ENCODE results near the gene SLC30A3.
A peak's percentile ranks its signal among the peaks of the same experiment; 100 is the strongest.
"Not testable (repeated sequence)": the region's sequence is repeated elsewhere in the genome, so short reads cannot be mapped to it uniquely, and the experiment has no call there.

SLC30A3 gene

DNA sequence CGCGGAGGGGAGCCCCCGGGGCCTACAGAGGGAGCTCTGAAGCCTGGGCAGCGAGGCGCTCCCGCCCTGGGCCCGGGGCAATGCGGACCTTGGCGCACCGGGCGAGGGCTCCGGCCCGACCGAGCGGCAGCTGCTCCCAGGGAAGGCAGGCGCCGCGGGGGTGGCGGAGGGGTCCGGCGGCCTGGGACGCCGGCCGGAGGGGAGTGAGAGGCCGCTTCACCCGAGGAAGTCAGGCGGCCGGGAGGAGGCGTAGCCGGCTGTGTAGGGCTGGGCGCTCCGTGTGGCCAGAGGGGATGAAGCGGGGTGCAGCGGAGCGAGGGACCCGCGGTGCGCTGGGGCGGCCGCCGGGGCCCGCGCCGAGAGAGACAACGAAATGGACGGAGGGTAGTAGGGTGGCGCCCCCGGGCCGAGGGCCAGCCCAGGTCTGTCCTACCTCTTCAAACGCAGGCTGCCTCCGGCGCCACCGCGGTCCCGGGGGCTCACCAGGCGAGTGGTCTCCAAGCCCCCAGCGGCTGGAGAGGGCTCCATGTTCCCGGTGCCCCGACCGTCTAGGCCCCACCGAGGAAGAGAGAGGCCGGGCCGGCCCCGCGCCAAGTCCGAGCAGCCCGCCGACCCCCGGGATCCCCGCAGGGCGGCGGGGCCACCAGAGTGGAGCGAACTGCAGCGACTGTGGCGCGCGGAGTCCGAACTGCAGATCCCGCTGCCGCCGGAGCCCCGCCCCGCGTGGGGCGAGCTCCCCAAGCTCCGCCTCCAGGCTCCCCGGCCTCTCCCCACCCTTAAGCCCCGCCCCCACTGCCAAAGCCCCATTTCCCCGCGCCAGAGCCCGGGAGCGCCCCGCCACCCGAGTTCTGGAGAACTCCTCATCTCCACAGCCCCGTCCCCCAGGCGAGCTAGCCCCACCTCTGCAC, at the start of gene SLC30A3:
SLC30A3 (minus strand) TSS at position 669 of the 908 bp plus-strand sequence; CDS start at position 528, 141 bp downstream.
- DNase-seq = peak; percentile 87

- no peak for DNase-seq
These were observed 49.3 kb upstream of the SLC30A3 start for GRCh38 chr2:27312152-27312551.

- no peak for DNase-seq
These were observed 46.8 kb upstream of the SLC30A3 start for GRCh38 chr2:27309651-27310050.

DNA sequence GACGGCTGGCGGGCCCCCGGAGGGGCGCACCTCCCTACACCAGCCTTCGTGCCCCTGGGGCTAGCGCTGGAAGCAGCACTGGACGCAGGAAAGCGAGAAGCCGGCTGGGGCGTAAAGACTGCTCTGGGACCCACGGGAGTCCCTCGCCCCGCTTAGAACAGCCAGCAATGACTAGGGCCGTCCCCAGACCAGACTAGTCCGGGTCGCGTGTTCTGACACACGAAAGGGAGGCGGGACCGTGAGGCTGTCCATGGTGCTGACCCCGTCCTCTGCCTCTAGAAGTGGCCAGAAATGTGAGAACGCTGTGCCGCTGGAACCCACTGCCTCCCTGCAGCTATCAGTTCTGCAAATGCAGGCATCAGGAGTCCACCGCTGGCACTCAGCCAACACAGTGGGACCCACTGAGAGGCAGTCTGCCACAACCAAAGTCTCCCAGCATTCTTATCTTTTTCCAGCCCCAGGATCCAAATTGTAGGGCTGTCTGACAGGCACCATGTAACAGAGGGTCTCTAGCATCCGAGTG, 45.6 kb upstream of the SLC30A3 start, which contains the start of gene UCN:
UCN (minus strand) TSS at position 87 of the 523 bp plus-strand sequence. CDS start 550 bp downstream, outside the sequence.
- no peak for DNase-seq

GRCh38 chr2:27307545-27308358, 44.9 kb upstream of the SLC30A3 start:
- DNase-seq = no peak

DNA sequence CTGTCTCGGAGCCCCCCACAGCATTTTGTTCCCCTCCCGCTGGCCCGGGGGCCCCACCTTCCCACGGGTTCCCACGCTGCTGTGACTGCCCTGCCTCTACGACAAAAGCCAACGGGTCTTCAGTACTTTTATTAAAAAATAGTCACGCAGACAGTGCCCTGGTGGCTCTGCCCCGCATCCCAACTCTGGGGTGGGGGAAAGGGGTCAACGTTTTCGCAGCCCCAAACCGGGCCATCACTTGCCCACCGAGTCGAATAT, 44.4 kb upstream of the SLC30A3 start:
- no peak for DNase-seq

GRCh38 chr2:27306573-27307286, 43.9 kb upstream of the SLC30A3 start:
- peak; percentile 30 for DNase-seq

GRCh38 chr2:27306136-27306535, 43.3 kb upstream of the SLC30A3 start:
- no peak for DNase-seq

DNA sequence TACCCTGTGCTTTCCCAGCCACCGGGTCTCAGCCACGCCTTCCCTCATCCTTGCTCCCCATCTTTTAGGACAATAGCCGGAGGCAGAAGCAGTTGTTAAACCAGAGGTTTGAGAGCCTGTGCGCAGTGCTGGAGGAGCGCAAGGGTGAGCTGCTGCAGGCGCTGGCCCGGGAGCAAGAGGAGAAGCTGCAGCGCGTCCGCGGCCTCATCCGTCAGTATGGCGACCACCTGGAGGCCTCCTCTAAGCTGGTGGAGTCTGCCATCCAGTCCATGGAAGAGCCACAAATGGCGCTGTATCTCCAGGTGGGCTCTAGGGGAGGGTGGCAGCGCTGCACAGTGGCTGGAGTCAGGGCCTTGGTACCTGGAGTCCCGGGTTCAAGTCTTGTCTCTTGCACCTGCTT, 42.7 kb upstream of the SLC30A3 start:
- no peak for DNase-seq

- DNase-seq = no peak
These were observed 41.8 kb upstream of the SLC30A3 start for GRCh38 chr2:27304488-27305240.

DNA sequence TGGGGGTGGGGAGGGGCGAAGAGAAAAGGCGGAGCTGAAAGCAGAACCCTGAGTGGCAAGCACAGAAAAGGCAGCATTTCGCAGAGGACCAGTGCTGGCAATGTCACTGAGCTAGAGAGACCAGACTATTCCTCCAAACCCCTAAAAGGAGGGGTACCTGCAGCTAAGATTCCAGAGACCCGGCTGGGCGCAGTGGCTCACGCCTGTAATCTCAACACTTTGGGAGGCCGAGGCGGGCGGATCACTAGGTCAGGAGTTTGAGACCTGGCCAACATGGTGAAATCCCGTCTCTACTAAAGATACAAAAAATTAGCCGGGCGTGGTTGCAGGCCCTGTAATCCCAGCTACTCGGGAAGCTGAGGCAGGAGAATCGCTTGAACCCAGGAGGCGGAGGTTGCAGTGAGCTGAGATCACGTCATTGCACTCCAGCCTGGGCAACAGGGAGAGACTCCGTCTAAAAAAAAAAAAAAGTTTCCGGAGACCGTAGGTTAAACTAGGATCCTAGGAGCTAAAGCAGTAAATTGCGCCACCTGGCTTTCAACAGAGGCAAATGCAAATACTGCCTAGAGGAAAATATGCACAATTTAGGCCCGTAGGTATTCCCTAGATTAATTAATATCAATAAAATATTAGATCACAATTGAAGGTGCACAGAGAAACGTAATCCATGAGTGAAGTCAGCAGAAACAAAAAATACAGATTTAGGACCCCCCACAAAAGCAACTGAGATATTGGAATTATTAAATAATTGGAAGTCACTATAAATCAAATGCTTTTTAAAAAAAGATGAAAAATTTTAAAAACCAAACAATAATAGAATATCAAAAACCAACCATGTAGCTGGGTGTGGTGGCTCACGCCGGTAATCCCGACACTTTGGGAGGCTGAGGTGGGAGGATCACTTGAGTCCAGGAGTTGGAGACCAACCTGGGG, 40.5 kb upstream of the SLC30A3 start:
- peak; percentile 63 for DNase-seq

DNA sequence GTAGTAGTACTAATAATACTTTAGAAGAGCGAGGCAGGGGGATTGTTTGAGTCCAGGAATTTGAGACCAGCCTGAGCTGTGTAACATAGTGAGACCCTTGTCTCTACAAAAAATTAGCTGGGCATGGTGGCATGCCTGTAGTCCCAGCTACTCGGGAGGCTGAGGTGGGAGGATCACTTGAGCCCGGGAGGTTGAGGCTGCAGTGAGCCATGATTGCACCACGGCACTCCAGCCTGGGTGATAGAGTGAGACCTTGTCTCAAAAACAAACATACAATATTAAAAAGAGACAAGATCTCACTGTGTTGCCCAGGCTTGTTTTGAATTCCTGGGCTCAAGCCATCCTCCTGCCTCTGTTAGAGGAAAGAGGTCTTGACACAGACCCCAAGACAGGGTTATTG, 37.8 kb upstream of the SLC30A3 start:
- DNase-seq = not testable (repeated sequence)

DNA sequence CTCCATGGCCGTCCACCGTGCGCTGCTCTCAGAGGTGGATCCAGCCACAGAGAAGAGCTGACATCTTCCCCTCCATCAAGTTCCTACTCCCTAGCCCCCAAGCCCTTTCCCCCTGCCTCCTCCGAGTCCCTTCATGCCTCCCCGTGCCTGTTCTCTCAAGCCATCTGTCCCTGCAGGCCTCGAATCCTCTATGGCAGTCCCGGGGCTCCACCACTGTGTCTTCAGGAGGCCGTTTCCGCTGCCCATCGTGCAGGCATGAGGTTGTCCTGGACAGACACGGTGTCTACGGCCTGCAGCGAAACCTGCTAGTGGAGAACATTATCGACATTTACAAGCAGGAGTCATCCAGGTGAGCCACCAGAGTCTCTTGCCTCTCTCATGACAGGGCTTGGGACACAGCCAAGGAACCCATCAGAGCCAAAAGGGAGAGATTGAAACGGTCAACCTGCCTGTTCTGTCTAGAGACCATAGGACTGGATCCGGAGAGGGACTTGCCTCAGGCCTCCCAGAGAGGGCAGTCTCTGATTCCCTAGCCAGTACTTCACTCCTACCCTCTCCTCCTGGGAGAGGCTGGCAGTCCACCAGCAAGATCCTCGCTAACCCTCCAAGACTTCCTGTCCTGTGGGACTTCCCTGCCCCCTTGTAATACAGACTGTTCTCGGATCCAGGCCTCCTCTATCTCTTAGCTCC, 35.7 kb upstream of the SLC30A3 start:
- no peak for DNase-seq

DNA sequence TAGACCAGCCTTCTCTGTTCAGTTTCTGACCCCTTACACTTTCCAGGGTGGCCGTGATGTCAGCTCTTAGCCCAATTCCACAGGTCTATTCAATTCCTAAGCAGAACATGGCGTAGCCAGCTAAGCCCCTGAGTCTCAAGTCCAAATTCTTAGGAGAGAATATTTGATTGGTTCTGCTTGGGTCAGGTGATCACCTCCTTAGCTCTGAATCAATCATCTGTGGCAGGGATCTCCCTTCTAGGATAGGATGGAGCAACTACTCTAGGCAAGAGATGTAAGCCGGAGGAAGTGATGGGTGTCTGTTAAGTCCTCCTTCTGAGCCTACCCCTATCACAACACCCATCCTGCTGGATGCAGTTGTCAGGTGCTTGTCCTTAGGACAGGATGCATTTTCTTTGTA, 34.3 kb upstream of the SLC30A3 start:
- DNase-seq = no peak

DNA sequence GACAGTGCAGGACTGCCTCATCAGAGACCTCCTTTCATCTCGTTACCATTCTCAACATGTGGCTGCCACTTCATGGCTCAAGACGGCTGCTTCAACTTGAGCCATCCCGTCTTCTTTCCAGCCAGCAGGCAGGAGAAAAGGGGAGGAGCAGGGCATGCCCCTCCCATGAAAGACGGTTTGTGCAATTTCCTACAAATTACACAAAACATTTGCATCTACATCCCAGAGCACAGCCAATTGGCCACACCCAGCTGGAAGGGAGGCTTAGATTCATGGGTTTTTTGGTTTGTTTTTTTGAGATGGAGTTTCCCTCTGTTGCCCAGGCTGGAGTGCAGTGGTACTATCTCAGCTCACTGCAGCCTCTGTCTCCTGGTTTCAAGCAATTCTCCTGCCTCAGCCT, 33.6 kb upstream of the SLC30A3 start:
- no peak for DNase-seq

DNA sequence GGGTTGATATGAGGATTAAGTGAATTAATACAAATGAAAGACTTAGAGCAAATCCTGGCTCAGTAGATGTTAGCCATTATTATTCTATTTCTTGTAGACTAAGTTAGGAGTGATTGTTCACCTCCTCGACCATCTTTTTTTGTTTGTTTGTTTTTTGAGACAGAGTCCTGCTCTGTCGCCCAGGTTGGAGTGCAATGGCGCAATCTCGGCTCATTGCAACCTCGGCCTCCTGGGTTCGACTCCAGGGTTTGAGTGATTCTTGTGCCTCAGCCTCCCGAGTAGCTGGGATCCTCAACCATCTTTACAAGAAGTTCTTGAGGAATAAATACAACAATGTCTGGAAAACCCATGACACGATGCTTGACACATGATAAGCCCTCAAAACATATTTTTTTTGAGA, 32.1 kb upstream of the SLC30A3 start:
- no peak for DNase-seq

GRCh38 chr2:27291865-27292264, 29.0 kb upstream of the SLC30A3 start:
- no peak for DNase-seq

DNA sequence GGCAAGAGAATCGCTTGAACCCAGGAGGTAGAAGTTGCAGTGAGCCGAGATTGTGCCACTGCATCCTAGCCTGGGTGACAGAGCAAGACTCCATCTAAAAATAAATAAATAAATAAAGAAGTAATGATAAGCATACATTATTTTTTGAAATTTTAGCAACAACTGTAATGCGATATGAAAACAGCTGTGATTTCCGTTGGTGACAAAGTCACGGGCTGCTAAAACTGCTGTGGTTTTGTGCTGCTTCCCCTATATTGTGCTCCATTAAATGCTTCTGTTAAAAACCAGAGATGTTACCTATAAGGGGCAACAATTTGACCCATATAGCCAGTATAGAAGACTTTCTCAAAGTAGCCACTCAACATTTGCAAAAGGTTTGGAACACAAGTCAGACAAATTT, 27.7 kb upstream of the SLC30A3 start:
- DNase-seq = no peak

DNA sequence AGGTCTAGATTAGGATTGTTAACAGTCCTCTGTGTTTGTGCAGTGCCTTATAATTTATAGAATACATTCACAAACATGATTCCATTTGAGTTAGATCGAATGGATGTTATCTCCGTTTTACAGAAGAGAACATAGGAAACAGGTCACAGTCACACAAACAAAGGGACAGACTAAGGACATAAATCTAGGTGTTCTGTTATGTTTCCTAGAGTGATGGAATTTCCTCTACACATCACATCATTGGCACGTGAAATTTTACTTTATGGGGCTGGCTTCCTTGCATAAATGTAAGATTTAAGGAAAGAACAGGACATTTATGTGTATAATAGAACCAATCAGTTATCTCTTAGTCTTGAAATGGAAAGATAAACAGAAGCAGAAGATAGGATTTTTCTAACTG, 25.8 kb upstream of the SLC30A3 start:
- DNase-seq = no peak

DNA sequence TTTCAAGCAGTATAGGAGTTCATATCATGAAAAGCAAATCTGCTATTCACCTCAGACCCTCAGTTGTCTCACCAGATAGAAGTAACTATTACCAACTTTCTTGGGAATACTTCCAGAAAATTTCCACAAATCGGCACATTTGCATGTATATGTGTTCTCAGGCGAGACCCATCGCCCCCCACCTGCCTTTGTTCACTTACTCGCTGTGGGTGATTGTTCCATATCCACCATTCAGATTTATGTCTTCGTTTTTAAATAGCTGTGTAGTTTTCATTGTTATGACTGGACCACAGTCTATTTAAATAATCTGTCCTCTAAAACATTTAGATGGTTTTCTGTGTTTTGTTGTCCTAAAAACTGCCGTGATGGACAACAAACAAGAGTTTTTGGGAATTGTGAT, 22.6 kb upstream of the SLC30A3 start:
- no peak for DNase-seq

GRCh38 chr2:27284996-27285395, 22.1 kb upstream of the SLC30A3 start:
- DNase-seq = no peak
